Measurements from ENCODE around the gene NEAT1.

Gene NEAT1

GRCh38 chr11:65422633-65423515 is at the start of gene NEAT1:
TSS of gene NEAT1 (plus strand) at chr11:65422798.
- Mint-ChIP-seq H3K27me3 (no peaks in the 10 kb centered on the region), H3K4me3 (peak within 1 kb of the TSS; percentile 96), H3K4me1 (ENCODE audit: low read depth) (peaks cover 59% of the 10 kb centered on the region), H3K27ac (peak within 1 kb of the TSS; percentile 100), H3K9me3 (no peaks in the 10 kb centered on the region), H3K36me3 (ENCODE audit: low read depth) (peaks cover 67% of the 10 kb centered on the region)
- intact Hi-C loops (cut with micrococcal nuclease), result no loop called here

- intact Hi-C loops (cut with micrococcal nuclease), result no loop called here
- H3K4me3 Mint-ChIP-seq, result no peak overlapping the region
- no peak overlapping the region for H3K27ac Mint-ChIP-seq
- peaks cover 14% of the 10 kb centered on the region for H3K36me3 Mint-ChIP-seq (ENCODE audit: low read depth)
- H3K9me3 Mint-ChIP-seq, result no peaks in the 10 kb centered on the region
- H3K4me1 Mint-ChIP-seq (ENCODE audit: low read depth), result peaks cover 50% of the 10 kb centered on the region
- H3K27me3 Mint-ChIP-seq, result peaks cover 4% of the 10 kb centered on the region
These were observed 48.6 kb upstream of the NEAT1 start for GRCh38 chr11:65373839-65374580.

- H3K4me1 Mint-ChIP-seq (ENCODE audit: low read depth), result peaks cover 60% of the 10 kb centered on the region
- peaks cover 3% of the 10 kb centered on the region for H3K27me3 Mint-ChIP-seq
- H3K27ac Mint-ChIP-seq, result peak overlapping the region; percentile 14
- H3K9me3 Mint-ChIP-seq, result no peaks in the 10 kb centered on the region
- H3K4me3 Mint-ChIP-seq, result no peak overlapping the region
- intact Hi-C loops (cut with micrococcal nuclease), result no loop called here
- H3K36me3 Mint-ChIP-seq (ENCODE audit: low read depth), result peaks cover 20% of the 10 kb centered on the region
These were observed 47.6 kb upstream of the NEAT1 start for GRCh38 chr11:65375012-65375411.

GRCh38 chr11:65376138-65376713 is 46.4 kb upstream of the NEAT1 start:
- intact Hi-C loops (cut with micrococcal nuclease), result no loop called here
- Mint-ChIP-seq H3K4me1 (ENCODE audit: low read depth) (peaks cover 57% of the 10 kb centered on the region), H3K27ac (peak overlapping the region; percentile 98), H3K9me3 (no peaks in the 10 kb centered on the region), H3K36me3 (ENCODE audit: low read depth) (peaks cover 28% of the 10 kb centered on the region), H3K27me3 (peaks cover 2% of the 10 kb centered on the region), H3K4me3 (no peak overlapping the region)

GRCh38 chr11:65377036-65377435 is 45.6 kb upstream of the NEAT1 start:
- intact Hi-C loops (cut with micrococcal nuclease), result no loop called here
- no peaks in the 10 kb centered on the region for H3K9me3 Mint-ChIP-seq
- no peak overlapping the region for H3K4me3 Mint-ChIP-seq
- H3K36me3 Mint-ChIP-seq (ENCODE audit: low read depth), result peaks cover 28% of the 10 kb centered on the region
- peaks cover 50% of the 10 kb centered on the region for H3K4me1 Mint-ChIP-seq (ENCODE audit: low read depth)
- H3K27me3 Mint-ChIP-seq, result peaks cover 2% of the 10 kb centered on the region
- peak overlapping the region; percentile 98 for H3K27ac Mint-ChIP-seq

- Mint-ChIP-seq H3K27ac (peak overlapping the region; percentile 98), H3K4me1 (ENCODE audit: low read depth) (peaks cover 51% of the 10 kb centered on the region), H3K4me3 (no peak overlapping the region), H3K9me3 (no peaks in the 10 kb centered on the region), H3K36me3 (ENCODE audit: low read depth) (peaks cover 28% of the 10 kb centered on the region), H3K27me3 (peaks cover 1% of the 10 kb centered on the region)
- intact Hi-C loops (cut with micrococcal nuclease), result loop anchor here (1.0 kb wide), 1 partner anchor 9 kb away; the partner anchor contains the start of gene FRMD8
These were observed 44.8 kb upstream of the NEAT1 start for GRCh38 chr11:65377777-65378176.

- intact Hi-C loops (cut with micrococcal nuclease), result loop anchor here (1.0 kb wide), 1 partner anchor 8 kb away; the partner anchor contains the start of gene FRMD8
- no peaks in the 10 kb centered on the region for H3K9me3 Mint-ChIP-seq
- H3K4me1 Mint-ChIP-seq (ENCODE audit: low read depth), result peaks cover 57% of the 10 kb centered on the region
- peaks cover 28% of the 10 kb centered on the region for H3K36me3 Mint-ChIP-seq (ENCODE audit: low read depth)
- no peaks in the 10 kb centered on the region for H3K27me3 Mint-ChIP-seq
- H3K4me3 Mint-ChIP-seq, result peak overlapping the region; percentile 40
- H3K27ac Mint-ChIP-seq, result peak overlapping the region; percentile 98
These were observed 44.2 kb upstream of the NEAT1 start for GRCh38 chr11:65378208-65378927.

- Mint-ChIP-seq H3K27ac (peak overlapping the region; percentile 98), H3K9me3 (no peaks in the 10 kb centered on the region), H3K27me3 (no peaks in the 10 kb centered on the region), H3K4me3 (no peak overlapping the region), H3K4me1 (ENCODE audit: low read depth) (peaks cover 62% of the 10 kb centered on the region), H3K36me3 (ENCODE audit: low read depth) (peaks cover 28% of the 10 kb centered on the region)
- intact Hi-C loops (cut with micrococcal nuclease), result loop anchor here (1.0 kb wide), 1 partner anchor 7 kb away; the partner anchor contains the start of gene FRMD8
These were observed 43.5 kb upstream of the NEAT1 start for GRCh38 chr11:65378928-65379638.

GRCh38 chr11:65379698-65380459 is 42.7 kb upstream of the NEAT1 start:
- Mint-ChIP-seq H3K27me3 (no peaks in the 10 kb centered on the region), H3K36me3 (ENCODE audit: low read depth) (peaks cover 28% of the 10 kb centered on the region), H3K9me3 (no peaks in the 10 kb centered on the region), H3K4me3 (no peak overlapping the region), H3K27ac (peak overlapping the region; percentile 98), H3K4me1 (ENCODE audit: low read depth) (peaks cover 70% of the 10 kb centered on the region)
- intact Hi-C loops (cut with micrococcal nuclease), result loop anchor here (5.0 kb wide), 2 partner anchors 37 to 117 kb away; partner anchors contain the start of gene MALAT1

GRCh38 chr11:65380460-65381119 is 42.0 kb upstream of the NEAT1 start:
- Mint-ChIP-seq H3K36me3 (ENCODE audit: low read depth) (peaks cover 21% of the 10 kb centered on the region), H3K27ac (peak overlapping the region; percentile 98), H3K27me3 (no peaks in the 10 kb centered on the region), H3K4me3 (no peak overlapping the region), H3K4me1 (ENCODE audit: low read depth) (peaks cover 70% of the 10 kb centered on the region), H3K9me3 (no peaks in the 10 kb centered on the region)
- intact Hi-C loops (cut with micrococcal nuclease), result loop anchor here (5.0 kb wide), 2 partner anchors 37 to 117 kb away; partner anchors contain the start of gene MALAT1

- peak overlapping the region; percentile 82 for H3K4me3 Mint-ChIP-seq
- intact Hi-C loops (cut with micrococcal nuclease), result loop anchor here (5.0 kb wide), 2 partner anchors 36 to 116 kb away; partner anchors contain the start of gene MALAT1
- H3K27ac Mint-ChIP-seq, result peak overlapping the region; percentile 98
- peaks cover 78% of the 10 kb centered on the region for H3K4me1 Mint-ChIP-seq (ENCODE audit: low read depth)
- peaks cover 16% of the 10 kb centered on the region for H3K36me3 Mint-ChIP-seq (ENCODE audit: low read depth)
- H3K27me3 Mint-ChIP-seq, result no peaks in the 10 kb centered on the region
- no peaks in the 10 kb centered on the region for H3K9me3 Mint-ChIP-seq
These were observed 40.9 kb upstream of the NEAT1 start for GRCh38 chr11:65381716-65382032.

Measured in dendritic cell treated with granulocyte-macrophage colony-stimulating factor and Interleukin-4, amounts not matched to agents 40 ng/mL and 50 ng/mL, for 4 days (primary cell).